Stomach (tissue), 4 donors: Measurements from ENCODE around the gene SELENBP1.

Source experiments
- CTCF ChIP-seq, 7 experiments: fragments of 450-650 bp in 4 of 7; fragments of 200-600 bp in 3 of 7; sonication (generic) in 3 of 7; IDR thresholded peaks; one replicate each; pipeline ENCODE4 v1.5.1; 2016 to 2019; ENCODE audit warnings: antibody characterized with exemption in 7 of 7, control low read depth in 2 of 7, mild to moderate bottlenecking in 1 of 7
- POLR2A ChIP-seq, 4 donors: fragments of 450-650 bp; IDR thresholded peaks; one replicate each; pipeline ENCODE4 v1.6.1; 2016; ENCODE audit warnings: antibody characterized with exemption in 4 of 4, control low read depth in 2 of 4, mild to moderate bottlenecking in 1 of 4, moderate library complexity in 1 of 4
- POLR2AphosphoS5 ChIP-seq, 3 donors: sonication (generic); formaldehyde crosslinking; IDR thresholded peaks; one replicate each; pipeline ENCODE4 v1.6.1; 2016; ENCODE audit warnings: antibody characterized with exemption in 3 of 3

GRCh38 chr1:151405187-151405951, 32.9 kb upstream of the SELENBP1 start:
- TF ChIP-seq CTCF (IDR thresholded peaks at IDR 0.05) (no peak), POLR2A (IDR thresholded peaks at IDR 0.05) (no peak), POLR2AphosphoS5 (IDR thresholded peaks at IDR 0.05) (no peak)
